HG03575 (cell line): ENCODE data around the gene SRP72.

Experiments used
- ATAC-seq: cut with Tn5 transposase; IDR thresholded peaks from one replicate; pipeline ENCODE4 v1.9.1; 2021; ENCODE audit not compliant: unreplicated experiment, insufficient number of reproducible peaks, low FRiP score; ENCODE audit errors: extremely low read depth

The SRP72 gene

DNA sequence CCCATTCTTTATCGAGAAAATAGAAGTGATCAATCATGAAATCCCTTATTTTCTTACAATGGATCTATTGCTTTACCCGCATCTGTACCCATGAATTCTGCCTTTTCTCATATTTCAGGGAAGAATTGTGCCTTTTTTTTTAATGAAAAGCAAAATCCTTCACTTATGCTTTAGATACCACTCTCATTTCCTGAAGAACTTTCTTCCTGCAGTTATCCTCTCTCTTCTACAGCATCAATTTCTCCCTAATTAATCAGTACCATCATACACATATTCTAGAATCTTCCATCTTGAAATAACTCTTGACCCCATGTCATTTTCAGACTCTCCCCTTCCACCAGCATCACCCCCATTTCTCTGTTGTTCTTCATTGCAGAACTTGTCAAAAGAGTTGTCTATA lies 64.8 kb downstream of the SRP72 start:
- no peak for ATAC-seq

DNA sequence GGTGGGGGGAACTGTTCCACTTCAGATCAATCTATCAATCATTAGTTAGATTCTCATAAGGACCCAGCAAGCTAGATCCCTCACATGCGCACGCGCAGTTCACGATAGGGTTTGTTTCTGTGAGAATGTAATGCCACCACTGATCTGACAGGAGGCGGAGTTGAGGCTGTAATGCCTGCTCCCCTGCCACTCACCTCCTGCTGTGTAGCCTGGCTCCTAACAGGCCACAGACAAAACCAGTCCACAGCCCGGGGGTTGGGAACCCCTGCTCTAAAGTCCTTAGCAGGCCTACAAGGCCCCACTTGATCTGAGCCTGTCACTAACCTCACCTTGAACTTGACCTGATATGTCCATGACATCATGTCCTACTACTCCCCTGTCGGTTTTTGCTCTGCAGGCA lies 68.5 kb downstream of the SRP72 start:
- ATAC-seq: no peak

DNA sequence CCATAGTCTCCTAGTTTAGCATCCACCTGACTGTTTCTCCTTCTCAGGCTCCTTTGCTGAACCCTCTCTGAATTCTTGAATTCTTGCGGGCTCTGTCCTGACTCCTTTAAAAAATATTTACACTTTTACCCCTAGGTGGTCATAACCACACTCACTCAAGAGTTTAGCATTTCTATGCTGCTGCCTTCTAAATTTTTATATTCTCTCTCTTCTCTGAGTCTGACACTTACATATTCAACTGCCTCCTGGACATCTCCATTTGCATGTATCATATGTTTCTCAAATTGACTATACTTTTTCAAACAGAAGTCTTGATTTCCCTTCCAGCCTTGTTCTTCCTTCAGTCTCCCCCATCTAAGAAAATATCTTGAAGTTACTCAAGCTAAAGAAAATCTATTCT lies 69.7 kb downstream of the SRP72 start:
- no peak for ATAC-seq

DNA sequence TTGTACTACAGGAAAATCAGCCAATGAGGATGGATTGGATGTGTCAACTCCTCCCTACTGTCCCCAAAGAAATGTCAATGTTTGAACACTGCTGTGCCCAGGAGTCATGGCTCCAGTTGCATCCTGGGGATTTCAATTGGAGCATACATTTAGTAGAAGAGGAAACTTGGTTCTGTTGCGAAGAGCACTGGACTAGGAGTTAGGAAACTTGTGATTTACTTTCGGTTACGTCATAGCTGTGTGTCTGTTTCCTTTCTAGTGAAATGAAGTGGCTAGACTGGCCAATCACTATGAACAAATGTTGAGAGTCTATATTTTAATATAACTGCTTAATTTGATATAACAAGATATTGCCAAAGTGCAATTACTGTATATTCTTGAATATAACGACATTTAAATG lies 73.4 kb downstream of the SRP72 start:
- no peak for ATAC-seq

DNA sequence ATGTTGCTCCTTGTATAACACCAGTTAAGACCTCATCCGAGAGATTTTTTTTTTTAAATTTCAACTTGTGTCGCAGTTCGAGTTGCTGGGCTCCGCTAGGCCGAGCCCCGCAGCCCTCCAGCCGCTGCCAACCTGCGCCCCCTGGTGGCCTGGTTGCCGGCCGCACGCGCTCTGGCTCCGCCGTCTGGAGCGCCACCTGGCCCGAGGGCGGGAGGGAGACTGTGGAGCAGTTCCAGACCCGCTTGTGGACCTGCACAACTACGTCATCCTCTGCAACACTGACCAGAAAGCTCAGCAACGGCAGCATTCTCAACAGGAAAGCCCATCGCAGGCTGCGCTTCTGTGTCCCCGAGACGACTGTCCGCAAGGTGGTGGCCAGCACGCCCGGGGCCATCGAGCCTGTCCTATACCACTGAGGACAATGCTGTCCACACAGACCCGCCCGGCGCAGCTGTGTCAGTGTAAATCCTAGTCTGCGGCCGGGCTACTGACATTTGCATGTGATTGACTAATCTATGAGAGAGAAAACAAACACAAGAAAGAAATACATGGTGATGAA lies 77.2 kb downstream of the SRP72 start:
- ATAC-seq: no peak

DNA sequence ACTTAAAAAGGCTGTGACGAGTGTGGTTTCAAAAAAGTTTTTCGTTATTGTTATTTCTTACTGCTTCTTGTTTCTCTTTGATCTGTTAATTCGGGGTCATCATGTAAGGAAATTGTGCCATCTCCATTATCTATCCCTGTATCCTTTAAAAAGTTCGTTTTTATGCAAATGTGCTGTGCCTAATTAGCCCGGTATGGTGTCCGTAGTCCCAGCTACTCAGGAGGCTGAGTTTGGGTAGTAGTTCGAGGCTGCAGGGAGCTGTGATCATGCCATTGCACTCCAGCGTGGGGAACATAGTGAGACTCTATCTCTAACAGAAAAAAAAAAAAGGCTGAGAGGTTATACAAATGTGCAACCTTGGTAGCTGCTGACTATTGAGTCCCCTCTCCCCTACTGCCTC lies 83.2 kb downstream of the SRP72 start:
- no peak for ATAC-seq

DNA sequence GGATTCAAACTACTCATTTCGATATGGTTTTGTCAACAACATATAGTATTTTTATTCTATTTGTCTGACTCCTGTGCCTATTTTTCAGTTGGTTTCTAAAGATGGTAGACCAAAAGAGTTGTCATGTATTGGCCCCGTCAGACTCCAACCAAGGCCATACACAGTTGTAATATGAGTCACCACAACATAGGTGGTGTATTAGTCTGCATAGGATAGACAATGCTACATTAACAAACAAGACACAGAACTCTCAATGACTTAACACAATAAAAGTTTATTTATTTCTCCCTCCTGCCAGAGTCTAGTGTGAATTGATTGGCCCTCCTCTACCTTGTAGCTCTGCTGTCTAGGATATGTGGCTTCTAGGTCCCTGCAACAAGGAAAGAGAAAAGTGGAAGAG lies 84.1 kb downstream of the SRP72 start:
- ATAC-seq: no peak

DNA sequence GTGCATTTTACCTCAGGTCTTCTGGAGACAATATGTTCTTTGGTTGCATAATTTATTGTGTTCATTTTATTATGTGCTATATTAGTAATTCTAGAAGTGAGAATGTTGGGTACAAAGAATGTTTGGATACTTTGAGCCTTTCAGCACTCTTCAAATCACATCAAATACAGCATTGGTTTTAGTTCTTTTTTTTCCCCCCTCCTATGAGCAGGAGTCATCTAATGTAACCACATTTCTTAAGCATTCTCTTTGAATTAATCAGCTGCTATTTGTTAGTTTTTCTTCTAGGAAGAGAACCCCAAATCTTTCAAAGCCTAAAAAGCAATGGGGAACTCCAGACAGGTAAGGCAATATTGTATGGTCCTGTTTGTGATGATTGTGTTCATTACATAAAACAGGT lies 84.9 kb downstream of the SRP72 start:
- no peak for ATAC-seq
